Measurements from ENCODE around the gene NFIB.

The NFIB gene

DNA sequence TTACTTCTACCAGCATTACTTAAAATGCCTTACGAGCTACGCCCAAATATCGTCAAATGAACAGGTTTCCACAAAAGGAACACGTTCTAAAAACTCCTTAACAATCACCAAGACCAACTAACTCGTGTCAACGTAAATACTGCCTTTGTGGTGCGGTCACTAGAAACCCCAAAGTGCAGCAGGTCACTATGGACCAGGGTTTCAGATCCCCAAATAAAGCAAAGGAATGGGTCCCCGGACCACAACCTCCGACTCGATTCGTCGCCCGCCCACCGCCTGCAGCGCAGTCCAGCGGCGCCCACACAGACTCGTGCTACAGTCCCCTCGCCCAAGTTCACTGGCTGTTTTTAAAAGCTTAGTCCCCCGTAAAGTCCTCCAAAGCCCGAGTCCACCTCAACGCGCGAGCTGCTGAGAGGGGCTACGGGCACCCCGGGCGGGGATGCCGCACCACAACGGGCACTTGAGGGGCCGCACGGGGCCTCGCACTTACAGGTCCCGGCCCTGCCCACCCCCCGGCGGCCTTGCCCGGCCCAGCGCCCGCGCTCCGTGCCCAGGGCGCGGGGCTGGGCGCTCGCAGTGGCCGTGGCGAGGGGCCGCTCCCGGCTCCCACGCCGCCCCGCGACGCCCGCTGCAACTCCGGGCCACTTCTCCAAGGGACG is 1.1 kb downstream of the NFIB start:
- H3K4me3 ChIP-seq (ENCODE audit: low read depth, low read length) = peak overlapping the region; percentile 88
- DNase-seq (ENCODE audit: low read depth, low spot score) = peak; percentile 48
- TF ChIP-seq, protein P1, sequence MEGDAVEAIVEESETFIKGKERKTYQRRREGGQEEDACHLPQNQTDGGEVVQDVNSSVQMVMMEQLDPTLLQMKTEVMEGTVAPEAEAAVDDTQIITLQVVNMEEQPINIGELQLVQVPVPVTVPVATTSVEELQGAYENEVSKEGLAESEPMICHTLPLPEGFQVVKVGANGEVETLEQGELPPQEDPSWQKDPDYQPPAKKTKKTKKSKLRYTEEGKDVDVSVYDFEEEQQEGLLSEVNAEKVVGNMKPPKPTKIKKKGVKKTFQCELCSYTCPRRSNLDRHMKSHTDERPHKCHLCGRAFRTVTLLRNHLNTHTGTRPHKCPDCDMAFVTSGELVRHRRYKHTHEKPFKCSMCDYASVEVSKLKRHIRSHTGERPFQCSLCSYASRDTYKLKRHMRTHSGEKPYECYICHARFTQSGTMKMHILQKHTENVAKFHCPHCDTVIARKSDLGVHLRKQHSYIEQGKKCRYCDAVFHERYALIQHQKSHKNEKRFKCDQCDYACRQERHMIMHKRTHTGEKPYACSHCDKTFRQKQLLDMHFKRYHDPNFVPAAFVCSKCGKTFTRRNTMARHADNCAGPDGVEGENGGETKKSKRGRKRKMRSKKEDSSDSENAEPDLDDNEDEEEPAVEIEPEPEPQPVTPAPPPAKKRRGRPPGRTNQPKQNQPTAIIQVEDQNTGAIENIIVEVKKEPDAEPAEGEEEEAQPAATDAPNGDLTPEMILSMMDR (IDR thresholded peaks at IDR 0.05; ENCODE audit: low read depth, low read length) = no peak
- in situ Hi-C loops (cut with HindIII; ENCODE audit: low sequenced_read_pairs) = loop anchor here (25.0 kb wide), 1 partner anchor 201 kb away; no protein-coding TSS in a partner anchor

DNA sequence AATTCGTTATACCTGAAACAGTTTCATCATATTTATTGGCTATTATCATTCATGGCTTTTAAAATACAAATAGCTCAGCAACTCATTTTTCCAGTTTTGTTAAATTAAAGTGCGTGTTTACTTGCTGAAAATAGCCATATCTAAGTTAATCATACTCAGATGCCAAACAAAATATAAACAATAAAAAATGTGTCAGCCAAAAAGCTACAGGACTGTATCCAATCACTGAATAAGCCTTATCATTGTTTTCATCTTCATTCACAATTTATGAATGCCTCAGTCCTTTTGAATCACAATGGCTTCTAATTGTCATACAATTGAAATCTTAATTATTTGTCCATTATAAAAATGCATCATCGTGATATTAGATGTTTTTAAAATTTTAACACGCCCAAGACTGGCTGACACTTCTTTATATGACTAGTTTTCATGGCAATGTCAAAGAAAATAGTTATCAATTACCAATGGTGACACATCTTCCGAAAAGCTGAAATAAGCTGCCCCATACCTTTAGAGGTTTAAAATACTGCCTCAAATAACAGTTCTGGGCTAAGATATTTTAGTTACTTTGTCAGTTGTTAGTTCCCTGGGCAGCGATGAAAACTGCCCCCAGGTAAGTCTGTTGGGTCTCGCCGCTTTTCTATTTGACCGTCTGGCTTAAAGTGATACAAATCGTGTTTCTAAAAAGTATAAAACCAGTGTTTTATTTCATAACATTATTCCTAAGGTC is 1.8 kb downstream of the NFIB start:
- H3K4me3 ChIP-seq (ENCODE audit: low read depth, low read length) = peak overlapping the region; percentile 88
- TF ChIP-seq, protein P1 (IDR thresholded peaks at IDR 0.05; ENCODE audit: low read depth, low read length) = no peak
- no peak for DNase-seq (ENCODE audit: low read depth, low spot score)
- in situ Hi-C loops (cut with HindIII; ENCODE audit: low sequenced_read_pairs) = loop anchor here (25.0 kb wide), 1 partner anchor 200 kb away; no protein-coding TSS in a partner anchor

DNA sequence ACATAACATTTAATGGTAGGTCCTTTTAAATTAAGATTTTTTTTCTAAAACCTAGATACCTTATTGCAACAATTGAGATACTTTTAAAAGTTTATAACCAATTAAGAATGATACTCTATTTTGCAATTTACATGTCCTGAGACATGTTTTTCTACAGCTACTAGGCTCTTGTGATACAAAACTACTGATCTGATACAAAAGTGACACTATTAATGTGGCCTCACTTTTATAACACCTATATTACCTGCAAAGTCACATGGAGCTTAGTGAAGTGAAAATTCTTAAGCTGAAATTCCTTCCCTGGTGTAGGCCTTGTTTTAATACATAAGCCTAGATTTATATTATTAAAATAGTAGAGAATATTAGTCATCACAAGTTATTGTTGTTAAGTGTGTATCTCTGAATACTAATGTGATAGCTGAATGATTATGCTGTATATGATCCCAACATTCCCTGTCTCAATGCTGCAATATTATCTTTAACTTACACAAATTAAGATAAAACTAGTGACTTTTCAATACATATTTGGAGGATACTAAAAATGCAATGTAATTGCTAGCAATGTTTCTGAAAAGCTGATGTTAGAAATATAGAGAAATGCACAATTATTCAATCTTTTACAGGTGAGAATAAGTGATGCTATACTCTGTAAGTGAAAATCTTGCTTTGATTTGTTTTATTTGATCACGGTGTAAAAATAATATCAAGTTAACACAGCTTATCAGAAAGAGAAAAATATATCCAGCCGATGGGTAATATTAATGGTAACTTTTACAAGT is 2.6 kb downstream of the NFIB start:
- TF ChIP-seq, protein P1 (IDR thresholded peaks at IDR 0.05; ENCODE audit: low read depth, low read length) = no peak
- peak overlapping the region; percentile 88 for H3K4me3 ChIP-seq (ENCODE audit: low read depth, low read length)
- in situ Hi-C loops (cut with HindIII; ENCODE audit: low sequenced_read_pairs) = loop anchor here (25.0 kb wide), 1 partner anchor 199 kb away; no protein-coding TSS in a partner anchor
- peak; percentile 40 for DNase-seq (ENCODE audit: low read depth, low spot score)

DNA sequence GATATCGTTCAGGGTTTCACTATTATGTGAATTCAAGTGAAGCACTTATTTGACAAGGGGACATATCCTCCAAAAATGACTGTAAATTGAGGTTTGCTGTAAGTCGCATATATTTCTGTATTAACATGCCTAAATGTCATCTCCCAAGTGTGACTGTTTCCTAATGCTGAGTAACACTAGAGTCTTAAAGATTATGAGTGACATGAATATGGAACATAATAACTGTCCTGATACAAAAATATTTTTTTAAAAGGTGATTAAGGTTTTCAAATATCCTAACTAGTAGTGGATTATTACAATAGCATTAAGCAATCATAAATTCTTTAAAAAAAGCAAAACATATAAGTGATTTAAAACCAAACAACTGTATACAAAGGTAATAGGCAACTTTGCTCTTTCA is 3.6 kb downstream of the NFIB start:
- peak overlapping the region; percentile 5 for H3K4me3 ChIP-seq (ENCODE audit: low read depth, low read length)
- DNase-seq (ENCODE audit: low read depth, low spot score) = peak; percentile 29
- in situ Hi-C loops (cut with HindIII; ENCODE audit: low sequenced_read_pairs) = loop anchor here (25.0 kb wide), 1 partner anchor 198 kb away; no protein-coding TSS in a partner anchor
- TF ChIP-seq, protein P1 (IDR thresholded peaks at IDR 0.05; ENCODE audit: low read depth, low read length) = no peak

DNA sequence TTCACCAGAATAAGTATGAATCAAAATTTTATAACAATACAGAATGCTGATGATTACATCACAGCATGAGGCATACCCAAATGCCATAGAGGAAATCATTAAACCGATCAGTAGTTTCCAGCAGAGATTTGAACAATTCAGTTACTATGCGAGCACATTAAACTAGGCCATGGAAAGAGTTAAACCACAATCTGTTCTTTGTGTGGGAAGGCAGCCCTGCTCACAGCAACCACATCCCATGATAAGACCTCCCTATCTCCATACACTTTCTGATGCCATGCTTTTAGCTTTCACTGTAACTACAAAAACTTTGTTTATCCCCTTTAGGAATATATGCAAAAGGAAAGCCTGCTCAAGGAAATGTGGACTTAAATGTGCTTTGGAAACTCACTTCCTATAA is 4.5 kb downstream of the NFIB start:
- H3K4me3 ChIP-seq (ENCODE audit: low read depth, low read length) = peak overlapping the region; percentile 1
- peak; percentile 87 for DNase-seq (ENCODE audit: low read depth, low spot score)
- TF ChIP-seq, protein P1 (IDR thresholded peaks at IDR 0.05; ENCODE audit: low read depth, low read length) = no peak
- in situ Hi-C loops (cut with HindIII; ENCODE audit: low sequenced_read_pairs) = loop anchor here (25.0 kb wide), 1 partner anchor 197 kb away; no protein-coding TSS in a partner anchor

DNA sequence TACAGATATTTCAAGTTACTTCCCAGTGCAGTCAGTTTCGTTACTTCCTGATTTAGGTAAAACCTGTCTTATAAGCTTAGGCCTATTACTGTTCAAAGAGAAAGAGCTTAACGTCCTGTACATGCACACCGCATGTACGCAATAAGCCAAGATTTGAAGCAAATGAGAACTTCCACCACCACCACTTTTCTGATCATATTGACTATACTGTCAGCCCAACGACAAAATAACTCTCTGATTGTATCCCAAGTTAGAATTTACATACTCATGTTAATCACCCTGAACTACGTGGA is 5.1 kb downstream of the NFIB start:
- TF ChIP-seq, protein P1 (IDR thresholded peaks at IDR 0.05; ENCODE audit: low read depth, low read length) = no peak
- no peak for DNase-seq (ENCODE audit: low read depth, low spot score)
- peak overlapping the region; percentile 5 for H3K4me3 ChIP-seq (ENCODE audit: low read depth, low read length)
- in situ Hi-C loops (cut with HindIII; ENCODE audit: low sequenced_read_pairs) = loop anchor here (25.0 kb wide), 1 partner anchor 196 kb away; no protein-coding TSS in a partner anchor
